HuH-7 (cell line): Measurements from ENCODE around the gene METTL2A.
"Not testable (repeated sequence)": the region's sequence is repeated elsewhere in the genome, so short reads cannot be mapped to it uniquely, and the experiment has no call there.

ENCODE experiments used
- DNase-seq: peaks from one replicate; pipeline ENCODE4 v3.0.0; 2011; ENCODE audit warnings: low spot score

Gene METTL2A

GRCh38 chr17:62471380-62471880 is 47.7 kb downstream of the METTL2A start:
- not testable (repeated sequence) for DNase-seq

- peak; percentile 44 for DNase-seq
Measured at GRCh38 chr17:62473030-62473982, 49.6 kb downstream of the METTL2A start.

- DNase-seq = not testable (repeated sequence)
Measured at GRCh38 chr17:62477111-62477510, 53.4 kb downstream of the METTL2A start.

DNA sequence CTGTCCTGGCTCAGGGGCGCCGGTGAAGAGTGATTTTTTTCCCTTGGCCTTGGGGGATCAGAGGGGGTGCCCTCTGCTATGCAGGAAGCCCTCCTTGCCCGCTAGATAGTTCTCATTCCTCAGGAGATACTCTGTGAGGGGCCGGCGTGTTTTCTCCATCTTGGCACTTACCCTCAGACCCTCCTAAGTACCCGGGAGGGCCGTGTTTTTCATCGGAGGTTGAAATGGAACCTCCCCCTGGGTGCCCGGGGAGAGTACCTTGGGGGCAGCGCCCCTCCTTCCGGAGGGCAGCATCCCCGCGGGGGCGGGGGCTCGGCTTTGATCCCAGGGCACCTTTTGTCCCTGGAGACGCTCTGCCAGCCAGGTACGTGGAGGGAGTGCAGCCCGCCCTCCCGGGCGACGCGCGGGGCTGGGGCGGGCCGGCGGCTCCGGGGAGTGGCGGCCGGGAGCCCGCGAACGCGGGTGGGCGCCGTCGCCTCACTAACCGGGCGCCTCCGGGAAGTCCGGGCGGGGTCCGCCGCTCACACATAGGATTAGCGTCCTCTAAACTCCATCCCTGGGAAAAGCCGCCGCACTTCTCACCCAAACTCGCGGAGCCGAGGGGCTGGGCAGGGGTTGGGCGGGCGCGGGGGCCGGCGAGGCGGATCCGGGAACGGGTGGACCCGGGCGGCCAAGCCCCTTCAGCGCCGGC is 54.2 kb downstream of the METTL2A start:
- peak; percentile 17 for DNase-seq

- peak; percentile 79 for DNase-seq
Measured at GRCh38 chr17:62478424-62478879, 54.8 kb downstream of the METTL2A start, which contains the start of gene TLK2. TLK2 (plus strand) TSS chr17:62478825; CDS start chr17:62481126, 2,301 bp downstream.

- DNase-seq = not testable (repeated sequence)
Measured at GRCh38 chr17:62478880-62479638, 55.4 kb downstream of the METTL2A start.

DNA sequence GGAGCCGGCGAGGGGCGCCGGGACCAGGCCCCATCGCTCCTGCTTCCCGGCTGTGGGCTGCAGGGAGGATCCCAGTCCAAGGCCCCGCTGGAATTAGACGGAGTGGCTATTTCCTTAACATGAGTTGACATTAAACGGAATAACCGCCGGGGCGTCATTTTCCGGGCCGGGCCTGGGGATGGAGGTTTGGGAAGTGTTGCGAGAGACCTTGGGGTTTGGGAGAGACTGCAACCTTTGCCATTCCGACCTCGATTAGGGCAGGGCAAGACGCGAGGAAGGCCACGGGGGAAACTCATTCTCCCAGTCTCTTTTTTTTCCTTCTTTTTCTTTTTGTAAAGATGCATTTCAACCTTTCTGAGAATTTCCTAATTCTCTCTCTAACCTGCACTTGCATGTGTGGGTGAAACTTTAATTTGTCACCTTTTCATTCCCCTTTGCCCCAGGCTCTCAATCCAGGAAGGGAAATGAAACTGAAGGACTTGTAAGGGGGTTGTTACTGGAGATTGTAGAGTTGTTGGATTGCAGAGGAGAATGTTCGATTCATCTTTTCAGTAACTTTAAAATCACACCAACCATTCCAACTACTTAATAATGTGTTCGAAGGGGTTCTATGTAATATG is 56.1 kb downstream of the METTL2A start:
- not testable (repeated sequence) for DNase-seq

DNA sequence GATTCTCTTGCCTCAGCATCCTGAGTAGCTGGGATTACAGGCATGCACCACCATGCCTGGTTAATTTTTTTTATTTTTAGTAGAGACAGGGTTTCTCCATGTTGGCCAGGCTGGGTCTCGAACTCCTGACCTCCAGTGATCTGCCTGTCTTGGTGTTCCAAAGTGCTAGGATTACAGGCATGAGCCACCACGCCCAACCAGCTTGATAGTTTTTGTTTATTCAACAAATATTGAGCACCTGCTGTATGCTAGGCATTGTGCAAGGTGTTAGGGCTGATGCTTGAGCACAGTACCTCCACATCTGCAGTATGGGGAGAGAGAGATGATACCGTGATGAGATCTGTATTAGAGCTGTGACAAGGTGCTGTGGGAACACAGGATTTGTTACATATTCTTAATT is 58.9 kb downstream of the METTL2A start:
- DNase-seq = not testable (repeated sequence)

DNA sequence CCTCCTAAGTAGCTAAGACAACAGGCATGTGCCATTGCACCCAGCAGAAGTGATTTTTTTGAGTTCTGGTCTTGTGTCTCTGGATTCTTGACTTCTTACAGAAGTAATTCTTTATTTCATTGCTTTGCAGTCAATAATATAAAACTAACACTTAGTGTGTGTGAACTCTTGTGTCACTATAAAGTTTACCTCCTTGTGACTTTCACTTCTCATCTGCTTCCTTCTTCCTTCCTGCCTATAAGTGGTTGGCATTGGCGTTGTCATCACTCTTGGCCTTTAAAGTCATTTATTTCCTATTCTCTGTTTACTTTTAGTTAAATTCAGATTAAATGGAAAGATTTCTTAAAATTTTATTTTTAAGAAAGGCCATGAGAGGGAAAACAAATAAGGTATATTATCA is 67.3 kb downstream of the METTL2A start:
- not testable (repeated sequence) for DNase-seq

DNA sequence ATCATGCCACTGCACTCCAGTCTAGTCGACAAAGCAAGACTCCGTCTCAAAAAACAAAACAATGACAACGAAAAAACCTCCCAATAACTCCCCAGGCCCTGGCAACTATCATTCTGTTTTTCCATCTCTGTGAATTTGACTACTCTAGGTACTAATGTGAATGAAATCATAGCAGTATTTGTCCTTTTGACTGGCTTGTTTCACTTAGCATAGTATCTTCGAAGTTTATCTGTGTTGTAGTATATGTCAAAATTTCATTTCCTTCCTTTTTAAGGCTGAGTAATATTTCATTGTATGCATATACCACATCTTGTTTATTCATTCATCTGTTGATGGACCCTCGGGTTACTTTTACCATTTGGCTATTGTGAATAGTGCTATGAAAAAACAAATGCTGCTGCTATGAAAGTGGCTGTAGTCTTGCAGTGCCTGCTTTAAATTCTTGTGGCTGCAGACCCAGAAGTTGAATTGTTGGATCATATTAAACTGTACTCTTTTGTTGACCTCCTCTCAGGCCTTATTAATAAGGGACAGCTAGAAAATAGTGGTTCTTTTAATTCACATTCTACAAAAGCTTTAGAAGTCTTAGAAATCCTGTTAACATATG is 69.5 kb downstream of the METTL2A start:
- not testable (repeated sequence) for DNase-seq

DNA sequence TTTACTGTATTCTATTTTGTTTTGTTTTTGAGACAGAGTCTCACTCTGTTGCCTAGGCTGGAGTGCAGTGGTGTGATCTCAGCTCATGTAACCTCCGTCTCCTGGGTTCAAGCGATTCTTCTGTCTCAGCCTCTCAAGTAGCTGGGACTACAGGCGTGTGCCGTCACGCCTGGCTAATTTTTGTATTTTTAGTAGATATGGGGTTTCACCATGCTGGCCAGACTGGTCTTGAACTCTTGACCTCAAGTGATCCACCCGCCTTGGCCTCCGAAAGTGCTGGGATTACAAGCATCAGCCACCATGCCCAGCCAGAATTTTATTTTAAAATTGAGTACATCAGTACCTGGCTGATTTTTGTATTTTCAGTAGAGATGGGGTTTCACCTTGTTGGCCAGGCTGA is 70.4 kb downstream of the METTL2A start:
- not testable (repeated sequence) for DNase-seq

GRCh38 chr17:62496344-62496743 is 72.6 kb downstream of the METTL2A start:
- not testable (repeated sequence) for DNase-seq

GRCh38 chr17:62498796-62499195 is 75.1 kb downstream of the METTL2A start:
- not testable (repeated sequence) for DNase-seq
